Measurements from ENCODE around the gene TCF7L2.

The TCF7L2 gene

DNA sequence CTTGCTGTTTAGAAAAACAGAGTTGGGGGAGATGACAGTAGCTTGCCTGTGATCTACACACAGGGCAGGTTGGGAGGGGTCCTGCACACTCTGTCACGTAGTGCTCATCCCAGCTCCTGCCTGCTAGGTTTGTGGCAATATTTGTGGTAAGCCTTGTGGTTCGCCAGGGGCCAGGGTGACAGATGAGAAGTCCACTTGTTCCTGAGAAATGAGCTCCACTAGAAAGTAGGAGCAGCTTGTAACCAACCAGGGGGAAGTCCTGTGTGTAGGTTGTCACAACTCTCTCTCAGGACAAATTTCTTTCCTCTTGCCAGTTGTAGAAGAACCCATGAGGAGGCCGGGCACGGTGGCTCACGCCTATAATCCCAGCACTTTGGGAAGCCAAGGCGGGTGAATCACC lies 147.0 kb downstream of the TCF7L2 start:
- Histone ChIP-seq H3K4me3 (replicated peaks; ENCODE audit: low read depth, low read length) (no peak overlapping the region), H3K27me3 (replicated peaks; ENCODE audit: control insufficient read depth, insufficient read depth, low read length) (peaks cover 1% of the 10 kb centered on the region), H3K36me3 (ENCODE audit: control insufficient read depth, insufficient read depth, low read length) (no peaks in the 10 kb centered on the region)
- no peak for TF ChIP-seq CTCF (IDR thresholded peaks at IDR 0.05; ENCODE audit: insufficient read depth, low read length, poor library complexity, severe bottlenecking)
- no peak for DNase-seq (ENCODE audit: extremely low read depth, insufficient read length)

GRCh38 chr10:113099431-113100183 lies 149.6 kb downstream of the TCF7L2 start:
- no peak for TF ChIP-seq CTCF (IDR thresholded peaks at IDR 0.05; ENCODE audit: insufficient read depth, low read length, poor library complexity, severe bottlenecking)
- H3K27me3 ChIP-seq (replicated peaks; ENCODE audit: control insufficient read depth, insufficient read depth, low read length), result peaks cover 1% of the 10 kb centered on the region

GRCh38 chr10:113100281-113100680 lies 150.2 kb downstream of the TCF7L2 start:
- Histone ChIP-seq H3K4me3 (replicated peaks; ENCODE audit: low read depth, low read length) (no peak overlapping the region), H3K36me3 (ENCODE audit: control insufficient read depth, insufficient read depth, low read length) (no peaks in the 10 kb centered on the region), H3K27me3 (replicated peaks; ENCODE audit: control insufficient read depth, insufficient read depth, low read length) (peaks cover 1% of the 10 kb centered on the region)
- no peak for DNase-seq (ENCODE audit: extremely low read depth, insufficient read length)
- TF ChIP-seq CTCF (IDR thresholded peaks at IDR 0.05; ENCODE audit: insufficient read depth, low read length, poor library complexity, severe bottlenecking), result no peak

More at GRCh38 chr10:113099431-113100183, 149.6 kb downstream of the TCF7L2 start:
- H3K4me3 ChIP-seq (replicated peaks; ENCODE audit: low read depth, low read length), result no peak overlapping the region
- no peak for DNase-seq (ENCODE audit: extremely low read depth, insufficient read length)
- H3K36me3 ChIP-seq (ENCODE audit: control insufficient read depth, insufficient read depth, low read length), result no peaks in the 10 kb centered on the region

DNA sequence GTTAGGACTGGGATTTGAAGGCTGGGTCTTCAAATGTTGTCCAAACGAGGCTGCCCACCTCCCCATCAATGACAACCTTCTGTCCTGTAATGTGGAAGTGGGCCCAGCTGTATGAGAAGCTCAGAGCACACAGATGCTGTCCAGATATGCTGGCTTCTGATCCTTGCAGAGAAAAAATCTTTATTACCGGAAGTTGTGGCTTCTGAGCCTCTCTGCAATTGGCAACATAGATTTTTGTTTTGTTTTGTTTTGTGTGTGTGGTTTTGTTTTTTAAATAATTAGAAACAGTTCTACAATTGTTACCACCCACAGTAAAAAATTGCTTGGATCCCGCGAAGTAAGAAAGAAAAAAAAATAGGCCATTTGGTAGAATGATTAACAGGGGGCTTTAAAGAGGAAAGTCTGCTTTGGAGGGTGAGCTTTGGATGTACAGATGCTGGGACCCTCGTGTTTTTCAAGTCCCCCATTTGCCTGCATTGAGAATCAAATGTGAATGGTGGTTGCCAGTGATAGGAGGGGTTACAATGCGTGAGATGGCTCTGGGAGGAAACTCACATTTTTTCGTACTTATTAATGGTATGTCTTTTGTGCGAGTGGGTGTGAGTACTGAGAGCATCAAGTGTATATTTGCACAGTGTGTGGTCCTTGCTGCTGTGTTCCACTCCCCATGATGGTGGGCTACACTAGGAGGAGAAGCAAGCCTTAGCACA lies 153.2 kb downstream of the TCF7L2 start:
- H3K4me3 ChIP-seq (replicated peaks; ENCODE audit: low read depth, low read length), result no peak overlapping the region
- DNase-seq (ENCODE audit: extremely low read depth, insufficient read length), result no peak
- TF ChIP-seq CTCF (IDR thresholded peaks at IDR 0.05; ENCODE audit: insufficient read depth, low read length, poor library complexity, severe bottlenecking), result no peak
- peaks cover 1% of the 10 kb centered on the region for H3K27me3 ChIP-seq (replicated peaks; ENCODE audit: control insufficient read depth, insufficient read depth, low read length)
- H3K36me3 ChIP-seq (ENCODE audit: control insufficient read depth, insufficient read depth, low read length), result no peaks in the 10 kb centered on the region

DNA sequence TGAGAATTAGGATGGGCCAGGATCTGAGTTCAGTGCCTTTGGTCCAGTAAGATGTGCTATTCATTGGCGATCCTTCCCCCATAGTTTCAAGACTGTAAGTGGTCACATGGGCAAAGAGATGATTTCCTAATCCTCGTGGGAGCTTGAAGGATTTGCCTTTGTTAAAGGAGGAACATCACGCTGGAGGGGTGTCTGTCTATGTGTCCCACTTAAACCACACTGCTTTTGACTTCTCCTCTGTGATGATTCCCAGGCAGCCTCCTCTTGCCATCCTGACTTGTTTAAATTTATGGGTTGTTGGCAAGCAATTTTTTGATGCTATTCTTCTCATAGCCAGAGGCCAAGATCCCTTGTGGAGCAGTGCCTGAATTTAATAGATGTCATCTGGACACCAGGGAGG lies 154.0 kb downstream of the TCF7L2 start:
- no peak for TF ChIP-seq CTCF (IDR thresholded peaks at IDR 0.05; ENCODE audit: insufficient read depth, low read length, poor library complexity, severe bottlenecking)
- DNase-seq (ENCODE audit: extremely low read depth, insufficient read length), result no peak
- Histone ChIP-seq H3K36me3 (ENCODE audit: control insufficient read depth, insufficient read depth, low read length) (no peaks in the 10 kb centered on the region), H3K4me3 (replicated peaks; ENCODE audit: low read depth, low read length) (no peak overlapping the region), H3K27me3 (replicated peaks; ENCODE audit: control insufficient read depth, insufficient read depth, low read length) (peaks cover 1% of the 10 kb centered on the region)
